ENCODE results near the gene TOX2.

GRCh38 chr20:44104798-44105517 lies 190.3 kb downstream of the TOX2 start:
- TF ChIP-seq TAF1 (IDR thresholded peaks at IDR 0.05; ENCODE audit: borderline replicate concordance, low read depth, low read length) (no peak), POLR2A (IDR thresholded peaks at IDR 0.05; ENCODE audit: low read depth, low read length) (no peak), POLR2AphosphoS5 (IDR thresholded peaks at IDR 0.05; ENCODE audit: low read depth, low read length) (no peak)

All from GM12892 (cell line).